GM12892 (cell line): ENCODE data around the gene KRTAP10-3.
"Not testable (repeated sequence)": the region's sequence is repeated elsewhere in the genome, so short reads cannot be mapped to it uniquely, and the experiment has no call there.

Source experiments
- DNase-seq: peaks from one replicate; pipeline ENCODE4 v3.0.0; 2011; ENCODE audit not compliant: insufficient read length
- FAIRE-seq: peaks from 2 replicates; lab custom pipeline; 2011; peaks lifted over from hg19 to GRCh38; lab: Jason Lieb, UNC
- POLR2A ChIP-seq: IDR thresholded peaks from 2 replicates; pipeline ENCODE4 v1.6.1; 2011; ENCODE audit warnings: low read depth, low read length, control low read depth
- POLR2AphosphoS5 ChIP-seq: IDR thresholded peaks from 2 replicates; pipeline ENCODE4 v1.6.1; 2011; ENCODE audit warnings: low read depth, low read length, control low read depth
- TAF1 ChIP-seq: IDR thresholded peaks from 2 replicates; pipeline ENCODE4 v1.6.1; 2011; ENCODE audit warnings: low read depth, mild to moderate bottlenecking, control low read depth, low read length, borderline replicate concordance

KRTAP10-3 gene

DNA sequence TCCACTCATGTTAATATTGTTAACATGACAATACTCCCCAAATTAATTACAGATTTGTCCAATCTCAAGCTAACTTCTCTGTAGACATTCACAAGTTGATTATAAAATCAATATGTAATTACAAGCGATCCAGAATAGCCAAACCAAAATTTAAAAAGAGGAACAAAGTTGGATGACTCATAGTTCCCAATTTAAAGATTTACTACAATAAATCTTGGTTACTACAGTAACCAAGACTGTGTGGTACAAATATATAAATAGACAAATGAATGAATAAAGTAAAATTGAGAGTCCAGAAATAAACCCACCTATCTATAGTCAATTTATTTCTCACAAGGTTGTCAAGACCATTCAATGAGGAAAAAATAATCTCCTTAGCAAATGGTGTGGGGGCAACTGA lies 7.8 kb upstream of the KRTAP10-3 start:
- DNase-seq (no peak), FAIRE-seq (no peak)
- TF ChIP-seq POLR2A = no peak
- TF ChIP-seq TAF1 = no peak
- TF ChIP-seq POLR2AphosphoS5 = no peak

DNA sequence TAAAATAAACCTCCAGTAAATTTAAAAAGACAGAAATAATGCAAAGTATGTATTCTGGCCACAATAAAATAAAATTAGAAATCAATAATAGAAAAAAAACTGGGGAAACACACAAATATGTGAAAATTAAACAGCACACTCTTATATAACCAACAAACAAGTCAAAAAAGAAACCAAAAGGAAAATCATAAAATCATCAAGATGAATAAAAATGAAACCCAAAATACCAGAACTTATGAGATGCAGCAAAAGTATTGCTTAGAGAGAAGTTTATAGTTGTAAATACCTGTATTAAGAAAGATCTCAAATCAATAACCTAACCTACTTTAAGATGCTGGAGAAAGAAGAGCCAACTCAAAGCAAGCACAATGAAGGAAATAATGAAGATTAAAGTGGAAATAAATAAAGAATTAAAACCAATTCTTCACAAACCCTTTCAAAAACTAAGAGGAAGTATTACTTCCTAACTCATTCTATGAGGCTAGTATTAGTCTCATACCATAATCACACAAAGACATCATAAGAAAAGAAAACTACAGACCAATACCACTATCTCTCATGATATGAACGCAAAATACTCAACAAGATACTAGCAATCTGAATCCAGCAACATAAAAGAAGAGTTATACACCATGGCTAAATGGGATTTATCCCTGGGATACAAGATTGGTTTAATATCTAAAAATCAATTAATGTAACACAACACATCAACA lies 6.4 kb upstream of the KRTAP10-3 start:
- TF ChIP-seq POLR2AphosphoS5 = no peak
- TF ChIP-seq TAF1 = no peak
- no peak for TF ChIP-seq POLR2A
- FAIRE-seq = no peak

DNA sequence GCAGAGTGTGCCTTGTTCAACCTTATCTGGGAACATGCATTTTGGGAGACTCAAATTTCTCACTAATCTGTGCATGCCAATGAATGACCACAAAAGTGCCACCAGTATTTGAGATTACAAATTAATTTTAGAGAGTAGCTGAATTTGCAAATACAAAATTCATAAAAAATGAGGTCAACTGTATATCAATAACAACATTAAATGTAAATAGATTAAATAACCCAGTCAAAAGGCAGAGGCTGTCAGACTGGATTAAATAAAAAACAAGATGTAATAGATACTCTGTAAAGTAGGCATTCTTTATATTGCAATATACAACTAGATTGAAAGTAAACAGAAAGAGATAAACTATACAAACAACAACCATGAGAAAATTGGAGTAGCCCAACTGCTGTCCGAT lies 5.5 kb upstream of the KRTAP10-3 start:
- DNase-seq = no peak
- no peak for FAIRE-seq
- TF ChIP-seq TAF1 (no peak), POLR2AphosphoS5 (no peak), POLR2A (no peak)

More for the DNA sequence above, 6.4 kb upstream of the KRTAP10-3 start:
- DNase-seq = no peak

DNA sequence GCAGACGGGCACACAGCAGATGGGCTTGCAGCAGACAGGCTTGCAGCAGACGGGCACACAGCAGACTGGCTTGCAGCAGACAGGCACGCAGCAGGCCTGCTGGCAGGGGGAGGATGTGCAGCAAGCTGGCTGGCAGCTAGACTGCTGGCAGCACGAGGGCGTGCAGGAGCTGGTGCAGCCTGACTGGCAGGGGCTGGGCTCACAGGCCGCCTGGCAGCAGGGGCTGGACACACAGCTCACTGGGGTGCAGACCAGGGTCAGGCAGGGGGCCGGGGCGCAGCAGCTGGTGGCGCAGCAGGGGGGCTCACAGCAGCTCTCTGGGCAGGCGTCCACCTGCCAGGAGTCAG lies 293 bp downstream of the KRTAP10-3 start:
- DNase-seq, FAIRE-seq: not testable (repeated sequence)

DNA sequence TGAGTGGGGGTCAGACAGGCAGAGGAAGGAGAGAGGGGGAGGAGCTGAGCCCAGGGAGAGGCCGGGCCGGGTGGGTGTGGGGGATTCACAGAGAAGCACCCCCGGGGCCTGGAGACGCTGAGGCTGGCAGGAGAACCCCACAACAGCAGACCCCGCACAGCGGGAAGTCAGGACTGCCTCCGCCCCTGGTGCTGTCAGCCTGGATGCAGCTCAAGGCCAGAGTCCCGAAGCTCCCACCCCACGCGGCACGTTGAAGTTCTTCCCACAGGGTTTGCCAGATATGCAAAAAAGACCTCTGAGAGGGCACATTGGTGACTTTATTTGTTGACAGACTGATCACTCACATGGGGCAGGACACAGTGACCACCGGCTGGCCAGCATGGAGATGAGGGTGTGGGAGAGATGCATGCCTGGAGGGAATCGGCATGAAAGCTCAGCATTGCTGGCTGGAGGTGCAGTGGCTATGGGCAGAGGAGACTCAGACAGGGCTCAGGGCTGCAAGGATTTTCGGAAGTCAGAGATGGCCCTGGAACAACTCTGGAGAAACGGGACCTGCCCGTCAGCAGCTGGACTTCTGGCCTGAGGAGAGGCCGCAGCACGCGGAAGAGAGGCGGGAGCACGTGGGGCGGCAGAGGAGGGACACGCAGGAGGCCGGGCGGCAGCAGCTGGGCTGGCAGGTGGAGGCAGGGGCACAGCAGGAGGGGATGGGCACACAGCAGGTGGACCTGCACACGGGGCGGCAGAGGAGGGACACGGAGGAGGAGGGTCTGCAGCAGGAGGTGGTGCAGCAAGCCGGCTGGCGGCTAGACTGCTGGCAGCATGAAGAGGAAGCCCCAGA lies 885 bp downstream of the KRTAP10-3 start:
- TF ChIP-seq TAF1 (no peak), POLR2AphosphoS5 (no peak), POLR2A (no peak)
- no peak for DNase-seq
- FAIRE-seq = no peak

DNA sequence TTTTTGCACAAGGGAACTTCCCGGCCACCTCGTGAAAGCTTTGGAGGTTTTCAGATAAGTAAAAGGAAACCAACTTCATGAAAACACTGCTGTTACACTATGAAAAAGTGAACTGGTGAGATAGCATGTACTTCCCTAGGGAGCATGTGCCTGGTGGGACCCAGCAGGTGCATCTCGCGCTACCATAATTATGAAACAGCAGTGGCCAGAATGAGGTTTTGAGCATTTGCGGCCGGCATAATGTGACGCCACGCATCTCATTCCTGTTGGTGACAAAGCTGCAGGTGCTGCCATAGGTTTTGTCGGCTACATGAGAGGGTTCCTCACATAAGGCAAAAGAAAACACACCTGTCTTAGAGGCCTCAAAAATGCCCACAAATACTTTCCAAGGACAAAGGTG lies 1.7 kb downstream of the KRTAP10-3 start:
- no peak for FAIRE-seq
- DNase-seq = no peak
- TF ChIP-seq TAF1 (no peak), POLR2A (no peak), POLR2AphosphoS5 (no peak)

DNA sequence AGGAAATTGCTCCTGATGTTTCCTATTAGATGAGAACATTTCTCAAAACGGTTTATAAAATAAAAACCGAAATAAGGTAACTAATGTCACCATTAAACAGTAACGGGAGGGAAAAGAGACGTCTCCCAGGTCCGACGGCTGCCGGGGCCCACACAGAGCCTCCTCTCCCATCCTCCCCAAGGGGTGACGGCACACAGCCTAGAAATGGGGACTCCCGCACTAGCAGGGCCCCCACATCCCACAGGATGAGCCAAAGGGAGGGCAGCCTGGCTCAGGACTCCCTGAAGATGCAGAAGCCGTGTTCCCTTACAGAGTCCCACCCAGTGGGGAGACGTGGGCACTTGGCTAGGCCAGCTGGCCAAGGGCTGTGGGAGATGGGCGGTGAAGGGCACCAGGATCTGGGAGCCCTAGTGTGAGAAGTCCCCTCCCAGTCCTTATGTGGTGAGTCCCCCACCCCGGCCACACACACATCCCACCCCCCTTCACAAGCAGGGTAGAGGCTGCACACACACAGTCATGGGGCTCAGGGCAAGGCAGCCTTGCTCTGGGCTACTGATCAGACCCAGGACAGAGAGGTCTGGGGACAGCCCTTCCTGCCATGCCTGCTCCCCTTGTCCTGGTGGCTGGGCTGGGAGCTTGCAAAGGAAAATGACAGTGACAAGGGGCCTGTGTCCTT lies 3.3 kb downstream of the KRTAP10-3 start:
- no peak for DNase-seq
- TF ChIP-seq POLR2A (no peak), TAF1 (no peak), POLR2AphosphoS5 (no peak)
- FAIRE-seq = no peak

DNA sequence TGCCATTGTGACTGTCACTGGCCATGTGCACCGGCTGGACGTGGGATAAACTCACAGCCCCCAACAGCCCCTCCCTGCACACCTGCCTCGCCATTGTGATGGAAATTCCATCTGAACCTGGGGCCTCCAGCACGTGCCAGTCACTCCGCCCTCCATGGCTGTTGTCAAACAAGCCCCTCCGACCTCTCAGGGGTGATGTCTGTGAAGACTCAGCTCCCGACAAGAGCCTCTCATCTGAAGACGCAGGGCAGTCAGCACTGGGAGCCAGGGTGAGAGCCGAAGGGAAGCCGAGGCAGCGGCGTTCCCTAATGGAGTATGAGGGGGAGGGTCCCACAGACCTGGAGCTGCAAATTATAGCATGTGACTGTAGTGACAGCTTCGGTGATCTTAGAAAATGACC lies 5.9 kb downstream of the KRTAP10-3 start:
- DNase-seq (no peak), FAIRE-seq (no peak)
- TF ChIP-seq POLR2AphosphoS5 (no peak), POLR2A (no peak), TAF1 (no peak)

DNA sequence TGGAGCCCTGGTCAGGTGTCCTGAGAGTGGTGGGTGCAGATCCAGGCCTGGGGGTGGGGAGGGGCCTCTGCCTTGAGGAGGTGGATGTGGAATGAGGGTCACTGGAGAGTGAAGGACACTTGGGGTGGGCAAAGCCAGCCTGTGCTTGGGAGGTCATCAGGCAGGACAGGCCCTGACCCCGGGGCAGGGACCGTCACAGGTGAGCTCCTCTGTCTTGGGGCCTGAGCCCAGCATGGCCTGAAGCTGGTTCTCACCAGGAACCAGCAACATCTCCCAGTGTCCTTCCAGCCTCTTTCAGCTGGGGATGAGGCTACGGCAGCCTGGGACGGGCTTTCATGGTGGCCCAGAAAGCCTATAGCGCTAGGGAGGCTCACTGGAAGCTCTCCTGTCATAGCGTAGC lies 6.5 kb downstream of the KRTAP10-3 start:
- FAIRE-seq (no peak), DNase-seq (no peak)
- no peak for TF ChIP-seq POLR2A
- TF ChIP-seq POLR2AphosphoS5 = no peak
- no peak for TF ChIP-seq TAF1

DNA sequence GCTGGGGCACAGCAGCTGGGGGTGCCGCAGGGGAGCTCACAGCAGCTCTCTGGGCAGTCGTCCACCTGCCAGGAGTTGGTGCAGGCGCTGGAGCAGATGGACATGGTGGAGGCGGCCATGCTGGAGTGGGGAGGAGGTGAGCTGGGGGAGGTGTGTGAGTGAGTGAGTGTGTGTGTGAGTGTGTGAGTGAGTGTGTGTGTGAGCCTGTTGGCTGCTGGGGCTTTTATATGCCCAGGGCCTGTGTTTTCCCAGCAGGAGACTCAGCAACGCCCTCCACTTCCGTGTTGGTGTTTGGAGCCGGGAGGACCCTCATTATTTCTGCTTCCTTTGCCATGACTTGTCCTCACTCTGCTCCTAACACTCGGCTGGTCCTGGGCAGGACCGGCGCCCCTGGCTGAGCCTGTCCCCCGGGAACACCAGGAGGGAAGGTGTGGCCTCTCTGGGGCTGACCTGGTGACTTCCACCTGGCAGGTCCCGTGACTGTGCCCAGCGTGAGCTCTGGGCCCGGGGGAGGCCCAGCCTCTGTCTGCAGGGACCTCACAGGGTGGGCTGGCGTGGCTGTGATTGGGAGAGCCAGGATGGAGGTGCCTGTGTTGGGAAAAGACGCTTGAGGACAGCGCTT lies 7.1 kb downstream of the KRTAP10-3 start, which contains the start of gene KRTAP10-2:
Gene KRTAP10-2 (minus strand): TSS at position 166 of the 622 bp plus-strand sequence. CDS start 47 bp downstream, at position 119.
- no peak for TF ChIP-seq TAF1
- TF ChIP-seq POLR2A = no peak
- TF ChIP-seq POLR2AphosphoS5 = no peak
- FAIRE-seq (no peak), DNase-seq (no peak)

DNA sequence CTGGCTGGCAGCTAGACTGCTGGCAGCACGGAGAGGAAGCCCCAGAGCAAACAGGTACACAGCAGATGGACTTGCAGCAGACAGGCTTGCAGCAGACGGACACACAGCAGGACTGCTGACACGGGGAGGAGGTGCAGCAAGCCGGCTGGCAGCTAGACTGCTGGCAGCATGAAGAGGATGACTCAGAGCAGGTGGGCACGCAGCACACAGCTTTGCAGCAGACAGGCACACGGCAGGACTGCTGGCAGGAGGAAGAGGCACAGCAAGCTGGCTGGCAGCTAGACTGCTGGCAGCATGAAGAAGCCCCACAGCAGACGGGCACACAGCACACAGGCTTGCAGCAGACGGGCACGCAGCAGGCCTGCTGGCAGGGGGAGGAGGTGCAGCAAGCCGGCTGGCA lies 7.8 kb downstream of the KRTAP10-3 start:
- TF ChIP-seq POLR2AphosphoS5 = no peak
- no peak for TF ChIP-seq TAF1
- TF ChIP-seq POLR2A = no peak
- no peak for FAIRE-seq
- DNase-seq = no peak

DNA sequence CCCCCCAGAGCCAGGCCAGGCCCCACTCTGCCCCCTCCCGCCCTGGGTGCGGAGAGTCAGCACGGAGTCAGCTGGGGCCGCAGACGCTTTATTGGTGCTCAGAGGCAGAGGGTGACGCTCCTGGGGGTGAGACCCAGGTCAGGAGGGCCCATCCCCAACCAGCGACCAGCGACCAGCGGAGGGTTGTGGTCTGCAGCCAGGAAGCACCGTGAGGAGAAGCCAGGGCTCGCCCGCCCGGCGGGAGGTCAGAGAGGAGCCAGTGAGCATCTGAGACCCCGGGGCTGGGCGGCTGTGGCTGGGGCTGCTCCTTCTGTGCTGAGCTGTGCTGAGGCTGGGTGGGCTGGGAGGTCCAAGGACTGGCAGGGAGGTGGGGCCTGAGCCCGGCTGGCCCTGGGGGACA lies 8.3 kb downstream of the KRTAP10-3 start:
- DNase-seq, FAIRE-seq: not testable (repeated sequence)
